A549 (cell line): Measurements from ENCODE around the gene NRXN3. TPM values are rescaled to one million over a fixed set of nuclear protein-coding genes. Genes with fewer than 3 reads are reported as not detected.

ENCODE experiments used
- ATAC-seq, 2 experiments: fragments of 200-7000 bp in 1 of 2; fragments of >200 bp in 1 of 2; cut with Nextera tagmentation in 1 of 2; cut with Tn5 transposase in 1 of 2; 3 replicates each; pipeline versions ENCODE4 v1.8.0 to v1.9.1; 2018 to 2020; ENCODE audit warnings: mild to moderate bottlenecking in 1 of 2, moderate library complexity in 1 of 2
- CTCF ChIA-PET: fragments of 300-600 bp; sonication (Branson Sonifier 250); formaldehyde crosslinking; extraction: SDS; loops from one replicate; lab custom pipeline; 2021; ENCODE audit warnings: antibody characterized with exemption, inconsistent platforms; lab: Yijun Ruan, JAX
- POLR2A ChIA-PET: fragments of 350-600 bp; formaldehyde crosslinking; extraction: SDS; loops from one replicate; lab custom pipeline; 2021; ENCODE audit warnings: antibody characterized with exemption, inconsistent platforms; lab: Yijun Ruan, JAX
- DNase-seq, 2 experiments: peaks; one replicate each; pipeline versions ENCODE4 v3.0.0 to v3.0.0-alpha.2; 2011 to 2016; ENCODE audit warnings: low read depth in 1 of 2, low spot score in 1 of 2
- FAIRE-seq: peaks from 2 replicates; lab custom pipeline; 2011; peaks lifted over from hg19 to GRCh38; lab: Jason Lieb, UNC
- H3K27ac ChIP-seq, 2 experiments: fragments of >200 bp; sonication (Bioruptor Twin); formaldehyde crosslinking; 3 replicates each; pipeline ENCODE4 v1.5.1; 2016 to 2017
- H3K4me1 ChIP-seq: fragments of >200 bp; sonication (Bioruptor Twin); formaldehyde crosslinking; 3 replicates; pipeline ENCODE4 v1.6.1; 2016
- H3K4me2 ChIP-seq: fragments of >200 bp; sonication (Bioruptor Twin); formaldehyde crosslinking; 3 replicates; pipeline ENCODE4 v1.6.1; 2016
- H3K4me3 ChIP-seq: fragments of >200 bp; sonication (Bioruptor Twin); formaldehyde crosslinking; 3 replicates; pipeline ENCODE4 v1.5.1; 2016
- H3K9me3 ChIP-seq: fragments of >200 bp; sonication (Bioruptor Twin); formaldehyde crosslinking; 3 replicates; pipeline ENCODE4 v1.6.1; 2016
- CBX2 ChIP-seq: fragments of 200-600 bp; sonication (generic); IDR thresholded peaks from 2 replicates; pipeline ENCODE4 v1.6.1; 2016; ENCODE audit warnings: low read depth, mild to moderate bottlenecking, borderline replicate concordance
- E2F6 ChIP-seq: IDR thresholded peaks from 2 replicates; pipeline ENCODE4 v1.6.1; 2012; ENCODE audit warnings: low read depth, borderline replicate concordance
- EHF ChIP-seq: fragments of 250-450 bp; sonication (Bioruptor Pico); IDR thresholded peaks from 2 replicates; pipeline ENCODE4 v1.5.0; 2020; ENCODE audit warnings: mild to moderate bottlenecking
- EP300 ChIP-seq, 2 experiments: fragments of >200 bp; sonication (Bioruptor Twin); formaldehyde crosslinking; IDR thresholded peaks; 2 replicates in 1 of 2; 3 replicates in 1 of 2; pipeline ENCODE4 v1.6.1; 2016 to 2017
- FOSL2 ChIP-seq, 2 experiments: fragments of 450-650 bp in 1 of 2; fragments of >200 bp in 1 of 2; sonication (Bioruptor Twin) in 1 of 2; formaldehyde crosslinking; IDR thresholded peaks; 2 replicates each; pipeline versions ENCODE4 v1.5.0 to v1.6.1; 2016 to 2020; ENCODE audit warnings: mild to moderate bottlenecking in 1 of 2, moderate library complexity in 1 of 2
- FOXS1 ChIP-seq: fragments of 250-450 bp; sonication (Bioruptor Pico); IDR thresholded peaks from 2 replicates; pipeline ENCODE4 v1.5.0; 2020; ENCODE audit warnings: mild to moderate bottlenecking, moderate library complexity
- GATA3 ChIP-seq: IDR thresholded peaks from 2 replicates; pipeline ENCODE4 v1.6.1; 2012; ENCODE audit warnings: borderline replicate concordance
- HDAC2 ChIP-seq: fragments of 200-600 bp; sonication (generic); IDR thresholded peaks from 2 replicates; pipeline ENCODE4 v1.6.1; 2016
- HEYL ChIP-seq: fragments of 250-450 bp; sonication (Bioruptor Pico); IDR thresholded peaks from 2 replicates; pipeline ENCODE4 v1.8.0; 2021; ENCODE audit warnings: mild to moderate bottlenecking, moderate library complexity
- HMGXB4 ChIP-seq: fragments of 250-450 bp; sonication (Bioruptor Pico); IDR thresholded peaks from 2 replicates; pipeline ENCODE4 v1.5.0; 2021; ENCODE audit warnings: mild to moderate bottlenecking, moderate library complexity, borderline replicate concordance
- HOXB13 ChIP-seq: fragments of 250-450 bp; sonication (Bioruptor Pico); IDR thresholded peaks from 2 replicates; pipeline ENCODE4 v1.5.0; 2020; ENCODE audit warnings: low read depth, mild to moderate bottlenecking, moderate library complexity
- KDM1A ChIP-seq: fragments of 200-600 bp; sonication (generic); IDR thresholded peaks from 2 replicates; pipeline ENCODE4 v1.6.1; 2016; ENCODE audit warnings: low read depth, mild to moderate bottlenecking
- KDM5A ChIP-seq: fragments of 200-600 bp; sonication (generic); IDR thresholded peaks from 2 replicates; pipeline ENCODE4 v1.6.1; 2016; ENCODE audit warnings: antibody characterized with exemption, mild to moderate bottlenecking
- NFE2L2 ChIP-seq: fragments of 150-350 bp; conservative IDR thresholded peaks from 2 replicates; pipeline ENCODE4 v1.6.1; 2014; ENCODE audit warnings: low read length
- PHF8 ChIP-seq: fragments of 200-600 bp; sonication (generic); IDR thresholded peaks from 2 replicates; pipeline ENCODE4 v1.6.1; 2016; ENCODE audit warnings: low read depth, mild to moderate bottlenecking, antibody characterized with exemption, moderate library complexity, borderline replicate concordance
- POLR2AphosphoS2 ChIP-seq: conservative IDR thresholded peaks from 2 replicates; pipeline ENCODE4 v1.6.1; 2012; ENCODE audit warnings: low read length, improper control_type of control experiment, inconsistent platforms
- RARB ChIP-seq: fragments of 250-450 bp; sonication (Bioruptor Pico); IDR thresholded peaks from 2 replicates; pipeline ENCODE4 v1.8.0; 2021; ENCODE audit warnings: mild to moderate bottlenecking, moderate library complexity
- RNF2 ChIP-seq: fragments of 200-600 bp; sonication (generic); IDR thresholded peaks from 2 replicates; pipeline ENCODE4 v1.6.1; 2016; ENCODE audit warnings: low read depth, mild to moderate bottlenecking, antibody characterized with exemption, moderate library complexity, borderline replicate concordance
- SMC3 ChIP-seq: fragments of >200 bp; sonication (Bioruptor Twin); formaldehyde crosslinking; IDR thresholded peaks from 3 replicates; pipeline ENCODE4 v1.6.1; 2018; ENCODE audit warnings: inconsistent platforms
- WGBS: methylation state at CpG from one replicate; pipeline ENCODE4 v1.1.6; 2017; ENCODE audit errors: missing lambda C conversion rate; 5-methylcytosine and 5-hydroxymethylcytosine counted together
- polyA plus RNA-seq, 4 experiments: library from polyadenylated mRNA; depleted of rRNA in 3 of 4; stranded (reverse); fragments of >200 nt; fragmentation: RNase III in 1 of 4; extraction: RNeasy Plus Mini Kit Qiagen cat#74134 plus additional on column Dnase treatment in 1 of 4; gene quantifications; 2 replicates in 3 of 4; 3 replicates in 1 of 4; pipeline ENCODE4 v1.2.3, GENCODE V29; 2011 to 2017
- TF ChIP-seq, protein P1 (sequence below): fragments of 200-600 bp; sonication (generic); IDR thresholded peaks from 2 replicates; pipeline ENCODE4 v1.6.1; 2016; ENCODE audit warnings: antibody characterized with exemption, mild to moderate bottlenecking, moderate library complexity
- TF ChIP-seq, protein P2 (sequence below): fragments of 250-450 bp; sonication (Bioruptor Pico); IDR thresholded peaks from 2 replicates; pipeline ENCODE4 v1.5.0; 2020; ENCODE audit warnings: low read depth, mild to moderate bottlenecking, moderate library complexity

Gene NRXN3
- polyA plus RNA-seq, 2 of the 4 experiments (the other 2 are of a cell fraction), result 0.62 to 2.3 TPM

DNA sequence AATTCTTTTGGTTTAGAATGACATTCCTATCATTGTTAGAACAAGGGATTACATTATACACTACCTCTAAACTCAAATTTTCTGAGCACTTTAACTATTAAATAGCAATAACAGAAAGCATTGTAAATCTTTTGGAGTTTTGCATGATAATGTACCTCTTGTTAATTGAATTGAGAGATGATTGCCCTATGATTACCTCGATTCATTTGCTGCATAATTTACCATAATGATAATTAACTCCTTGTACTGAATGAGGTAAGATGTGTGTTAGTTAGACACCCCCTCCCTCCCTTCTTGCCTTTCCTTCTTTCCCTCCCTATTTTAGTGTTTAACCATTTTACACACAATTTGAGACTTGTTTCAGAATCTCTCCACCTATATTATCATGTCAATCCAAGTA is 1572.0 kb downstream of the NRXN3 start:
- FAIRE-seq, result no peak
- no peak for ATAC-seq
- Histone ChIP-seq H3K4me2 (no peak overlapping the region), H3K4me1 (no peaks in the 10 kb centered on the region), H3K4me3 (no peak overlapping the region), H3K27ac (no peak overlapping the region)
- POLR2A ChIA-PET, result no interaction called here
- CTCF ChIA-PET, result no interaction called here
- WGBS, result 0% methylated on average over 1 of the region's 1 CpG
- no peak for DNase-seq
- TF ChIP-seq SMC3, result no peak
- no peak for TF ChIP-seq HEYL (CRISPR knock-in tag)
- no peak for TF ChIP-seq EP300 (IDR thresholded peaks at IDR 0.05)
- no peak for TF ChIP-seq EHF (CRISPR knock-in tag)
- TF ChIP-seq KDM1A, result no peak
- no peak for TF ChIP-seq GATA3
- TF ChIP-seq KDM5A, result no peak
- no peak for TF ChIP-seq PHF8
- no peak for TF ChIP-seq POLR2AphosphoS2
- no peak for TF ChIP-seq RNF2
- no peak for TF ChIP-seq HMGXB4 (CRISPR knock-in tag)
- TF ChIP-seq, all 56 proteins: peak for 0
- no peaks in the 10 kb centered on the region for H3K9me3 ChIP-seq

GRCh38 chr14:79745046-79745445 is 1574.9 kb downstream of the NRXN3 start:
- H3K4me3 ChIP-seq, result no peak overlapping the region
- no peak overlapping the region for H3K4me2 ChIP-seq
- H3K27ac ChIP-seq, result no peak overlapping the region
- ATAC-seq (no peak), DNase-seq (no peak), FAIRE-seq (no peak)
- no peaks in the 10 kb centered on the region for H3K9me3 ChIP-seq
- no peaks in the 10 kb centered on the region for H3K4me1 ChIP-seq
- ChIA-PET POLR2A (no interaction called here), CTCF (interaction anchor here (1.2 kb wide), 1 partner anchor 10 kb away, joined by 3 read pairs; no protein-coding TSS in a partner anchor)
- TF ChIP-seq HOXB13 (CRISPR knock-in tag) (no peak), FOXS1 (CRISPR knock-in tag) (no peak), GATA3 (no peak)
- 6% methylated on average over 2 of the region's 2 CpGs for WGBS

- DNase-seq (no peak), FAIRE-seq (no peak), ATAC-seq (no peak)
- Histone ChIP-seq H3K4me2 (no peak overlapping the region), H3K9me3 (no peaks in the 10 kb centered on the region), H3K27ac (no peak overlapping the region), H3K4me1 (no peaks in the 10 kb centered on the region), H3K4me3 (no peak overlapping the region)
- ChIA-PET POLR2A (no interaction called here), CTCF (interaction anchor here (0.6 kb wide), 1 partner anchor 50 kb away, joined by 3 read pairs; no protein-coding TSS in a partner anchor)
- 18% methylated on average over 2 of the region's 2 CpGs for WGBS
- TF ChIP-seq HDAC2, result no peak
- TF ChIP-seq CBX2, result no peak
- TF ChIP-seq KDM1A, result no peak
- TF ChIP-seq, protein P1, sequence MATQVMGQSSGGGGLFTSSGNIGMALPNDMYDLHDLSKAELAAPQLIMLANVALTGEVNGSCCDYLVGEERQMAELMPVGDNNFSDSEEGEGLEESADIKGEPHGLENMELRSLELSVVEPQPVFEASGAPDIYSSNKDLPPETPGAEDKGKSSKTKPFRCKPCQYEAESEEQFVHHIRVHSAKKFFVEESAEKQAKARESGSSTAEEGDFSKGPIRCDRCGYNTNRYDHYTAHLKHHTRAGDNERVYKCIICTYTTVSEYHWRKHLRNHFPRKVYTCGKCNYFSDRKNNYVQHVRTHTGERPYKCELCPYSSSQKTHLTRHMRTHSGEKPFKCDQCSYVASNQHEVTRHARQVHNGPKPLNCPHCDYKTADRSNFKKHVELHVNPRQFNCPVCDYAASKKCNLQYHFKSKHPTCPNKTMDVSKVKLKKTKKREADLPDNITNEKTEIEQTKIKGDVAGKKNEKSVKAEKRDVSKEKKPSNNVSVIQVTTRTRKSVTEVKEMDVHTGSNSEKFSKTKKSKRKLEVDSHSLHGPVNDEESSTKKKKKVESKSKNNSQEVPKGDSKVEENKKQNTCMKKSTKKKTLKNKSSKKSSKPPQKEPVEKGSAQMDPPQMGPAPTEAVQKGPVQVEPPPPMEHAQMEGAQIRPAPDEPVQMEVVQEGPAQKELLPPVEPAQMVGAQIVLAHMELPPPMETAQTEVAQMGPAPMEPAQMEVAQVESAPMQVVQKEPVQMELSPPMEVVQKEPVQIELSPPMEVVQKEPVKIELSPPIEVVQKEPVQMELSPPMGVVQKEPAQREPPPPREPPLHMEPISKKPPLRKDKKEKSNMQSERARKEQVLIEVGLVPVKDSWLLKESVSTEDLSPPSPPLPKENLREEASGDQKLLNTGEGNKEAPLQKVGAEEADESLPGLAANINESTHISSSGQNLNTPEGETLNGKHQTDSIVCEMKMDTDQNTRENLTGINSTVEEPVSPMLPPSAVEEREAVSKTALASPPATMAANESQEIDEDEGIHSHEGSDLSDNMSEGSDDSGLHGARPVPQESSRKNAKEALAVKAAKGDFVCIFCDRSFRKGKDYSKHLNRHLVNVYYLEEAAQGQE, result no peak
- TF ChIP-seq, protein P2, sequence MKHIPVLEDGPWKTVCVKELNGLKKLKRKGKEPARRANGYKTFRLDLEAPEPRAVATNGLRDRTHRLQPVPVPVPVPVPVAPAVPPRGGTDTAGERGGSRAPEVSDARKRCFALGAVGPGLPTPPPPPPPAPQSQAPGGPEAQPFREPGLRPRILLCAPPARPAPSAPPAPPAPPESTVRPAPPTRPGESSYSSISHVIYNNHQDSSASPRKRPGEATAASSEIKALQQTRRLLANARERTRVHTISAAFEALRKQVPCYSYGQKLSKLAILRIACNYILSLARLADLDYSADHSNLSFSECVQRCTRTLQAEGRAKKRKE (CRISPR knock-in tag), result no peak
- TF ChIP-seq RARB, result no peak
- TF ChIP-seq E2F6, result no peak
- TF ChIP-seq NFE2L2, result no peak
- TF ChIP-seq FOSL2 (IDR thresholded peaks at IDR 0.05), result no peak
- no peak for TF ChIP-seq FOSL2 (CRISPR knock-in tag; IDR thresholded peaks at IDR 0.05)
Observed at GRCh38 chr14:79749065-79749464, 1578.9 kb downstream of the NRXN3 start.
